DMS114 treated with DMSO at 0.1 percent for 48 hours (cell line): ENCODE data around the gene PRR19.
A peak's percentile ranks its signal among the peaks of the same experiment; 100 is the strongest.
"Not testable (repeated sequence)": the region's sequence is repeated elsewhere in the genome, so short reads cannot be mapped to it uniquely, and the experiment has no call there.

Experiments
- DNase-seq: peaks from one replicate; lab custom pipeline; 2025; ENCODE audit not compliant: unreplicated experiment; lab: John Stamatoyannopoulos, UW

PRR19 gene

GRCh38 chr19:42301646-42302203 lies at the start of gene PRR19:
TSS of gene PRR19 (plus strand) at chr19:42302132. CDS start at chr19:42309585, 7,453 bp downstream.
- no peak for DNase-seq

GRCh38 chr19:42252365-42253244 lies 49.3 kb upstream of the PRR19 start:
- peak; percentile 23 for DNase-seq

GRCh38 chr19:42253245-42254088 lies 48.5 kb upstream of the PRR19 start:
- no peak for DNase-seq

- DNase-seq, result peak; percentile 45
Observed at GRCh38 chr19:42254089-42254849, 47.7 kb upstream of the PRR19 start.

- DNase-seq, result peak; percentile 77
Observed at GRCh38 chr19:42254850-42255765, 46.8 kb upstream of the PRR19 start, which contains the start of gene ERF. TSS of gene ERF (minus strand) at chr19:42255128. CDS start at chr19:42254999, 129 bp downstream.

GRCh38 chr19:42255766-42256745 lies 45.9 kb upstream of the PRR19 start:
- DNase-seq, result peak; percentile 53

- not testable (repeated sequence) for DNase-seq
Observed at GRCh38 chr19:42257842-42258241, 44.1 kb upstream of the PRR19 start.

GRCh38 chr19:42261763-42262162 lies 40.2 kb upstream of the PRR19 start:
- no peak for DNase-seq

GRCh38 chr19:42266105-42266504 lies 35.8 kb upstream of the PRR19 start:
- not testable (repeated sequence) for DNase-seq

- DNase-seq, result not testable (repeated sequence)
Observed at GRCh38 chr19:42266928-42267603, 34.9 kb upstream of the PRR19 start.

GRCh38 chr19:42267644-42268141 lies 34.2 kb upstream of the PRR19 start:
- no peak for DNase-seq

GRCh38 chr19:42268142-42268703 lies 33.7 kb upstream of the PRR19 start:
- DNase-seq, result peak; percentile 99

GRCh38 chr19:42268704-42269477 lies 33.0 kb upstream of the PRR19 start, which contains the start of gene CIC:
TSS of gene CIC (plus strand) at chr19:42269252. CDS start at chr19:42271784, 2,532 bp downstream.
- DNase-seq, result peak; percentile 100

- no peak for DNase-seq
Observed at GRCh38 chr19:42269478-42270345, 32.2 kb upstream of the PRR19 start.

- DNase-seq, result no peak
Observed at GRCh38 chr19:42270346-42271044, 31.4 kb upstream of the PRR19 start.
